Activated CD4-positive, alpha-beta T cell treated with anti-CD3 and anti-CD28 coated beads, Interleukin-2, amount 50 U/mL, for 16 hours (primary cell): ENCODE data around the gene C10orf62.
A peak's percentile ranks its signal among the peaks of the same experiment; 100 is the strongest.
"Not testable (repeated sequence)": the region's sequence is repeated elsewhere in the genome, so short reads cannot be mapped to it uniquely, and the experiment has no call there.

Experiments
- DNase-seq: peaks from one replicate; pipeline ENCODE4 v3.0.0-alpha.2; 2020

The C10orf62 gene

GRCh38 chr10:97566336-97566996, 23.1 kb upstream of the C10orf62 start:
- DNase-seq = peak; percentile 71

- DNase-seq = no peak
Measured at GRCh38 chr10:97567891-97568290, 21.6 kb upstream of the C10orf62 start.

- DNase-seq = no peak
Measured at GRCh38 chr10:97570146-97570788, 19.3 kb upstream of the C10orf62 start.

GRCh38 chr10:97570789-97571471, 18.6 kb upstream of the C10orf62 start:
- no peak for DNase-seq

GRCh38 chr10:97571622-97572021, 17.9 kb upstream of the C10orf62 start:
- no peak for DNase-seq

- DNase-seq = peak; percentile 72
Measured at GRCh38 chr10:97572214-97572989, 17.1 kb upstream of the C10orf62 start, which contains the start of gene ANKRD2. Gene ANKRD2, plus strand, starts transcription at chr10:97572779. Its CDS starts 10 bp downstream, at chr10:97572789.

GRCh38 chr10:97573021-97573420, 16.5 kb upstream of the C10orf62 start:
- no peak for DNase-seq

GRCh38 chr10:97573672-97574071, 15.8 kb upstream of the C10orf62 start:
- DNase-seq = peak; percentile 37

- no peak for DNase-seq
Measured at GRCh38 chr10:97574374-97575126, 15.0 kb upstream of the C10orf62 start.

- DNase-seq = no peak
Measured at GRCh38 chr10:97575127-97575668, 14.3 kb upstream of the C10orf62 start.

- not testable (repeated sequence) for DNase-seq
Measured at GRCh38 chr10:97576487-97576886, 13.0 kb upstream of the C10orf62 start.

- DNase-seq = no peak
Measured at GRCh38 chr10:97577701-97578100, 11.8 kb upstream of the C10orf62 start.

- no peak for DNase-seq
Measured at GRCh38 chr10:97578171-97578844, 11.2 kb upstream of the C10orf62 start.

- no peak for DNase-seq
Measured at GRCh38 chr10:97580421-97581367, 8.8 kb upstream of the C10orf62 start.

- no peak for DNase-seq
Measured at GRCh38 chr10:97582169-97582568, 7.4 kb upstream of the C10orf62 start.

- DNase-seq = no peak
Measured at GRCh38 chr10:97583476-97583875, 6.0 kb upstream of the C10orf62 start.

GRCh38 chr10:97584060-97584797, 5.3 kb upstream of the C10orf62 start, which contains the start of gene HOGA1:
Gene HOGA1, plus strand, starts transcription at chr10:97584389. Its CDS starts 315 bp downstream, at chr10:97584704.
- no peak for DNase-seq

- DNase-seq = no peak
Measured at GRCh38 chr10:97584798-97585438, 4.6 kb upstream of the C10orf62 start.

GRCh38 chr10:97585439-97585811, 4.1 kb upstream of the C10orf62 start:
- DNase-seq = no peak
